Measurements from ENCODE around the gene JADE2.

Gene JADE2

GRCh38 chr5:134571693-134572405, 46.4 kb downstream of the JADE2 start:
- DNase-seq: no peak

GRCh38 chr5:134572811-134573210, 47.3 kb downstream of the JADE2 start:
- no peak for DNase-seq

GRCh38 chr5:134574521-134574920, 49.1 kb downstream of the JADE2 start:
- no peak for DNase-seq

- DNase-seq: no peak
Measured at GRCh38 chr5:134575316-134575715, 49.8 kb downstream of the JADE2 start.

GRCh38 chr5:134576386-134577021, 51.0 kb downstream of the JADE2 start:
- no peak for DNase-seq

- DNase-seq: no peak
Measured at GRCh38 chr5:134577022-134577795, 51.7 kb downstream of the JADE2 start.

GRCh38 chr5:134577796-134578577, 52.5 kb downstream of the JADE2 start:
- peak; percentile 80 for DNase-seq

GRCh38 chr5:134578578-134579283, 53.3 kb downstream of the JADE2 start:
- DNase-seq: no peak

GRCh38 chr5:134579284-134579771, 53.9 kb downstream of the JADE2 start:
- DNase-seq: no peak

GRCh38 chr5:134580001-134580460, 54.6 kb downstream of the JADE2 start:
- no peak for DNase-seq

GRCh38 chr5:134581241-134581981, 55.9 kb downstream of the JADE2 start:
- no peak for DNase-seq

GRCh38 chr5:134582281-134582680, 56.8 kb downstream of the JADE2 start:
- DNase-seq: no peak

GRCh38 chr5:134582941-134583340, 57.5 kb downstream of the JADE2 start:
- DNase-seq: no peak

GRCh38 chr5:134583766-134584165, 58.3 kb downstream of the JADE2 start:
- DNase-seq: no peak

- no peak for DNase-seq
Measured at GRCh38 chr5:134584662-134585061, 59.2 kb downstream of the JADE2 start.

- no peak for DNase-seq
Measured at GRCh38 chr5:134585966-134586365, 60.5 kb downstream of the JADE2 start.

- DNase-seq: peak; percentile 56
Measured at GRCh38 chr5:134586866-134587524, 61.5 kb downstream of the JADE2 start.

- DNase-seq: no peak
Measured at GRCh38 chr5:134590992-134591659, 65.7 kb downstream of the JADE2 start.

- no peak for DNase-seq
Measured at GRCh38 chr5:134592141-134592746, 66.8 kb downstream of the JADE2 start.

GRCh38 chr5:134594336-134594735, 68.9 kb downstream of the JADE2 start:
- DNase-seq: no peak
